Activated T-helper 17 cell treated with anti-CD3 and anti-CD28 coated beads, Interleukin-2, amount 50 U/mL, for 72 hours (primary cell): ENCODE data around the gene OR1K1. TPM values are rescaled to one million over a fixed set of nuclear protein-coding genes. Genes with fewer than 3 reads are reported as not detected.
A peak's percentile ranks its signal among the peaks of the same experiment; 100 is the strongest.
"Not testable (repeated sequence)": the region's sequence is repeated elsewhere in the genome, so short reads cannot be mapped to it uniquely, and the experiment has no call there.

Experiments
- ATAC-seq: fragments of 150-1000 bp; cut with Tn5 transposase; replicated peaks from 2 replicates; pipeline ENCODE4 v1.10.0; 2021; ENCODE audit warnings: mild to moderate bottlenecking, moderate library complexity
- H3K27ac Mint-ChIP-seq: one replicate; pipeline ENCODE4 v1.8.0; 2022; ENCODE audit warnings: mixed read lengths
- H3K27me3 Mint-ChIP-seq: one replicate; pipeline ENCODE4 v1.8.0; 2022; ENCODE audit warnings: mixed read lengths
- H3K36me3 Mint-ChIP-seq: one replicate; pipeline ENCODE4 v1.8.0; 2022; ENCODE audit warnings: low read depth, mild to moderate bottlenecking, mixed read lengths
- H3K4me1 Mint-ChIP-seq: one replicate; pipeline ENCODE4 v1.8.0; 2022; ENCODE audit warnings: mixed read lengths
- H3K4me3 Mint-ChIP-seq: one replicate; pipeline ENCODE4 v1.8.0; 2022; ENCODE audit warnings: mild to moderate bottlenecking, mixed read lengths
- H3K9me3 Mint-ChIP-seq: one replicate; pipeline ENCODE4 v1.8.0; 2022; ENCODE audit warnings: mixed read lengths
- total RNA-seq, 2 donors: library from RNA; stranded (reverse); gene quantifications; one replicate each; pipeline ENCODE4 v1.2.3, GENCODE V29; 2022

Gene OR1K1
- total RNA-seq, 2 donors from 2014 or later, result not detected

DNA sequence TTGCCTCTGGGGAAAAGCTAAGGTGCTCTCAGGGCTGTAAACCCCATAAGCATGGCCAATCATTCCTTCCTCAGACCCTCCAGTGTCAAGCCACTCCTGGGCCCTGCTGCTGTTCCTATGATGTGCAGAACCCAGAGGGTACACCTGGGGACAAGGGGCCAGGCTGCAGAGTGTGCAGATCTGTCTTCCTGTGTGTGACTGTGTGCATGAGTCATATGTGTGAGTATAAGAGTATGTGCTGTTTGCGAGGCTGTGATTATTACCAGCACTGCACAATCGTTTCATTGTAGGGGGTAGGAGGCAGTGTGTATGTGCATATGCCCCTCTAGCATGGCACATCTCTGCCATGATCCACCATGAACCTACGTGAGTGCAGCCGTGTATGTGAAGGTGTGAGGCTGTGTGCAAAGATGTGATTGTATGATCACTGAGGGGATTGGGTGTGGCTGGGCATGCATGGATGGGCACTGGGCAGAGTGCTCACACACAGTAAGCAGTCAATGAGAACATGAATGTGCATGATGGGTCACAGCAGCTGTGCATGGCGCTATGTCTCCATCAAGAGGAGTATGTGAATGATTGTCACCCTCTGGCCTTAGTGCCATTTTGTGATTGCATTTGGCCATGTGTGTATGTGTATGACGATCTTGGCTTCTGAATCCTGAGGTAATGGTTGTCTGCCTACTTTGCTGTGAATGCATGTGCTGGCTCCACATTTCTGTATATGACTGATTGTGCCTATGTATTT lies 2.4 kb upstream of the OR1K1 start:
- Mint-ChIP-seq H3K27me3 (peaks cover 3% of the 10 kb centered on the region), H3K9me3 (no peaks in the 10 kb centered on the region), H3K27ac (no peak overlapping the region), H3K4me3 (no peak overlapping the region), H3K4me1 (no peaks in the 10 kb centered on the region), H3K36me3 (no peaks in the 10 kb centered on the region)
- ATAC-seq, result peak; percentile 67

DNA sequence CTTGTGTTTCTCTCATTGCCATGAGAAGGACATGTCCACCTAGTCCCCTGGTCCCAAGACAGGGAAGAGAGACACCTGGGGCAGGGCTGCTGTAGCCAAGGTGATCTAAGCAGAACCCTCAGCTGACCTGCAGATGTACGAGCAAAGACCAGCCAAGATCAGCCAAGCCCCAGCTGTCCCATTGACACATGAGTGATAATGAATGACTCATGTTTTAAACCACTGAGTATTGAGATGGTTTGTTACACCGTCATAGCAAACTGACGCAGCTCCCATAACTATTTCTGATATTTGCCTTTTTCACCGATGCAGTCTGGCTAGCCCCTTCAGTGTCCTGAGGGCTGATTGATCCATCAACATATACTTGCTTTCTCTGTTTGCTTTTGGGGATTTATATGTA lies 6.7 kb downstream of the OR1K1 start:
- Mint-ChIP-seq H3K27ac (peak overlapping the region; percentile 98), H3K9me3 (peaks cover 7% of the 10 kb centered on the region), H3K4me1 (peaks cover 21% of the 10 kb centered on the region), H3K4me3 (peak overlapping the region; percentile 70), H3K36me3 (peaks cover 12% of the 10 kb centered on the region), H3K27me3 (no peaks in the 10 kb centered on the region)
- peak; percentile 62 for ATAC-seq

DNA sequence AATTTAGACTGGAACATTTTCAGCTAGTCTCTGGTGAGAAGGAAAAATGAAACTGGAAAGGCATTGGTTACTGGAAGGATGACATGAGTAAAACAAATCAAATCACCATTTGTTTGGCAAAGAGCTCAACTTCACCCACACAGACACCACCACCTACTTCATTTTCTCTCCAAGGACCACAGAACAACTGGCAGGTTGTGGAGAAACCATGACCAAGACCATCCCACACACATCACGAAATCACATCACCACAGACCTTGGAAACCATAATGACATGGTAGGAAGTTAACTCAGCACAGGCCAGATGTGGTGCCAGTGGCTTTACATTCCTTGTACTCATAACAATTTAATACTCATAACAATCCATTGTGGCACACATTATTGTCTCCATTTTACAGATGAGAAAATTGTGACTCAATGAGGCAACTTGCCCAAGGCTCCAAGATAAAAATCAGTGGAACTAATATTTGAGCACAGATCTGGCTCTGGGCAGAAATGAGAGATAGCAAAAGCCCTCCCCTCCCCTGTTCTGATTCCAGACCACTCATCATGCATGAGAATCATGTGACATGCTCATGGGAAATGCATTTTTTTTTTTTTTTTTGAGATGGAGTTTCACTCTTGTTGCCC lies 7.5 kb downstream of the OR1K1 start:
- H3K36me3 Mint-ChIP-seq, result peaks cover 12% of the 10 kb centered on the region
- H3K4me1 Mint-ChIP-seq, result peaks cover 21% of the 10 kb centered on the region
- peaks cover 7% of the 10 kb centered on the region for H3K9me3 Mint-ChIP-seq
- H3K27me3 Mint-ChIP-seq, result no peaks in the 10 kb centered on the region
- peak; percentile 83 for ATAC-seq
- H3K27ac Mint-ChIP-seq, result peak overlapping the region; percentile 98
- peak overlapping the region; percentile 70 for H3K4me3 Mint-ChIP-seq

DNA sequence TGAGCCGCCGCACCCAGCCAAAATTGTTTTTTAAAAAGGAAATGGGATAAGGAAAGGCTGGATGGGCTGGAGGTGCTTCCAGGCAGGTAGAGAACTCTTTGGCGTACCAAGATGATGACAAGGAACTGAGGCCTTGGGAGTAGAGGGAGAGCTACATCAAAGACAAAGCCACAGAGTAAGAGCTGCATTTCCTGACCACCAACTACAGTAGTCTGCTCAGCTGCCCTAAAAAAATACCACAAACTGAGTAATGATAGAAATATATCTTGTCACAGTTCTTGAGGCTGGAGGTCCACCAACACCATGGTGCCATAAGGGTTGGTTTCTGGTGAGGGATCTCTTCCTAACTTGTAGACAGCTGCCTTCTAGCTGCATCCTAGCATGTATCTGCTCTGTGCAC lies 8.2 kb downstream of the OR1K1 start:
- Mint-ChIP-seq H3K27me3 (no peaks in the 10 kb centered on the region), H3K4me1 (peaks cover 21% of the 10 kb centered on the region), H3K36me3 (peaks cover 12% of the 10 kb centered on the region), H3K9me3 (peaks cover 7% of the 10 kb centered on the region), H3K27ac (peak overlapping the region; percentile 98), H3K4me3 (peak overlapping the region; percentile 70)
- ATAC-seq, result peak; percentile 36

DNA sequence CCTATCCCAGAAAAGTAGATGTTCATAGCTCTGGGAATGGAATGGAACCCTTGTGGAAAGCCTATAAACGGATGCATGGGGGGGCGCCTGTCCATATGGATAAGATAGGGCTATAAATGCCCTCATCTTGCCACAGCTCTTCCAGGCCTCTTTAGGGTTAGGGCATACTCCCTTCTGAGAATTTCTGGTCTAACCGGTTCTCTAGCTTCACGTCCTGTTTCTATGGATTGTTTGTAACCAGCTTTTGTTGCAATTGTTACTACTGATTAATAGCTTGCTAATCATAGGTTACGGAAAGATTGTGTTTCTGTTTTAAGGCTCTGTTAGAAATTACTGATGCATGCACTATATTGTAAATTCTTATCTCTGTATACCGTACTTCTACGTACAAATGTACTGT lies 9.3 kb downstream of the OR1K1 start:
- not testable (repeated sequence) for H3K27me3 Mint-ChIP-seq, H3K4me3 Mint-ChIP-seq, H3K9me3 Mint-ChIP-seq, H3K27ac Mint-ChIP-seq, ATAC-seq
- H3K36me3 Mint-ChIP-seq, result peaks cover 12% of the 10 kb centered on the region
- peaks cover 21% of the 10 kb centered on the region for H3K4me1 Mint-ChIP-seq

GRCh38 chr9:122810306-122810946 lies 10.5 kb downstream of the OR1K1 start:
- Mint-ChIP-seq H3K36me3 (peaks cover 21% of the 10 kb centered on the region), H3K9me3 (peaks cover 7% of the 10 kb centered on the region), H3K27ac (no peak overlapping the region), H3K4me1 (peaks cover 22% of the 10 kb centered on the region), H3K4me3 (no peak overlapping the region), H3K27me3 (no peaks in the 10 kb centered on the region)
- ATAC-seq, result peak; percentile 20

DNA sequence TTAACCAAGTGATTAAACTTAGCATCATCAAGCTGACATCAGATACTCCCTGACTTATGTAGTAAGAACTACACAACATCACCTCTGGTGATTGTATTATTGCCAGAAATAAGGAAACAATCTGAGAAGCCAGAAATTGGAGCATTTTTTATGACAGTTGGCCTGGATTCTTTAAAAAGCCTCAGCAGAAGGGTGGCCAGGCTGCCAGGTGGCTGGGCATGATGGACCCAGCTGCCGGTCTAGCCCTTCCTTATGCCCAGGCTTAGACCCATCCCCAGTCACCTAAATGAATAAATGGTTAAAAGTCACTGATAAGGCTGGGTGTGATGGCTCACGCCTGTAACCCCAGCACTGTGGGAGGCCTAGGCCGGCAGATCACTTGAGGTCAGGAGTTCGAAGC lies 12.8 kb downstream of the OR1K1 start:
- H3K4me1 Mint-ChIP-seq, result peaks cover 15% of the 10 kb centered on the region
- H3K27me3 Mint-ChIP-seq, result no peaks in the 10 kb centered on the region

DNA sequence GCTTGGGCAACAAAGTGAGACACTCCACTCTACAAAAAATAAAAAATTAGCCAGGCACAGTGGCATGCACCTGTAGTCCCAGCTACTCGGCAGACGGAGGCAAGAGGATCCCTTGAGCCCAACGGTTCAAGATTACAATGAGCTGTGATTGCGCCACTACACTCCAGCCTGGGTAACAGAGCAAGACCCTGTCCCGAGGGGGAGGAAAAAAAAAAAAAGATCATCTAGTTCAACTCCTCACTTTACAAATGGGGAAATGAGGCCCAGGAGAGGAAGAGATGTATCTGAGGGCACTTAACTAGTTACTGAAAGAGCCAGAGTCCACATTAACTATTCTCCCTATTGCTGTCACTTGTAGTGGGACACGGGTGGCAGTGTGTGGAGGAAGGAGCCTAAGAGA lies 14.6 kb downstream of the OR1K1 start:
- Mint-ChIP-seq H3K27me3 (no peaks in the 10 kb centered on the region), H3K4me3 (no peak overlapping the region), H3K36me3 (peaks cover 36% of the 10 kb centered on the region), H3K27ac (peak overlapping the region; percentile 92), H3K9me3 (no peaks in the 10 kb centered on the region), H3K4me1 (peaks cover 11% of the 10 kb centered on the region)
- ATAC-seq, result no peak

More for the DNA sequence above, 12.8 kb downstream of the OR1K1 start:
- Mint-ChIP-seq H3K9me3 (no peaks in the 10 kb centered on the region), H3K36me3 (peaks cover 23% of the 10 kb centered on the region), H3K4me3 (no peak overlapping the region), H3K27ac (no peak overlapping the region)
- ATAC-seq, result no peak

- peak; percentile 51 for ATAC-seq
- Mint-ChIP-seq H3K27ac (peak overlapping the region; percentile 92), H3K4me3 (peak overlapping the region; percentile 82)
Measured at GRCh38 chr9:122815544-122815943, 15.6 kb downstream of the OR1K1 start.

GRCh38 chr9:122816163-122816867 lies 16.4 kb downstream of the OR1K1 start:
- ATAC-seq, result peak; percentile 81
- Mint-ChIP-seq H3K27ac (peak overlapping the region; percentile 92), H3K36me3 (peaks cover 53% of the 10 kb centered on the region), H3K4me1 (peaks cover 20% of the 10 kb centered on the region), H3K4me3 (peak overlapping the region; percentile 82), H3K9me3 (no peaks in the 10 kb centered on the region), H3K27me3 (no peaks in the 10 kb centered on the region)

More at GRCh38 chr9:122815544-122815943, 15.6 kb downstream of the OR1K1 start:
- Mint-ChIP-seq H3K4me1 (peaks cover 20% of the 10 kb centered on the region), H3K9me3 (no peaks in the 10 kb centered on the region), H3K27me3 (no peaks in the 10 kb centered on the region), H3K36me3 (peaks cover 46% of the 10 kb centered on the region)

DNA sequence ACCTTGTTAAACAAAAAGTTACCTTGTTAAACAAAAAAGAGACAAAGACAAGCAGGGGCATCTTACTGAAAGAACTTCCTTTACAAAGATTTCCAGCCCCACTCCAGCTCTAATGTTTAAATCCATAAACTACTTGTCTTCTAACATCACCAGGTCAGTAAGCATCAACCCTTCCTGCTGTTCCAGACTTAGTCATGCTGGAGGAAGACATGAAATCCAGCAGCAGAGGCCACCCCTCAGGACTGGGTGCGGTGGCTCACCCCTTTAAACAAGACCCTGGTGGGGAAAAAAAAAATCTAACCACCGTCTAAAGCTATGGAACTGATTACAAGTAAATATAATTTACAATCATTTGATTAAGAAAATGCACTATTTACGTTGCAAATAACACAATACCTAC lies 19.4 kb downstream of the OR1K1 start:
- H3K27ac Mint-ChIP-seq, result no peak overlapping the region
- no peak for ATAC-seq
- peaks cover 83% of the 10 kb centered on the region for H3K36me3 Mint-ChIP-seq
- no peaks in the 10 kb centered on the region for H3K9me3 Mint-ChIP-seq
- H3K27me3 Mint-ChIP-seq, result no peaks in the 10 kb centered on the region
- peaks cover 20% of the 10 kb centered on the region for H3K4me1 Mint-ChIP-seq
- no peak overlapping the region for H3K4me3 Mint-ChIP-seq

DNA sequence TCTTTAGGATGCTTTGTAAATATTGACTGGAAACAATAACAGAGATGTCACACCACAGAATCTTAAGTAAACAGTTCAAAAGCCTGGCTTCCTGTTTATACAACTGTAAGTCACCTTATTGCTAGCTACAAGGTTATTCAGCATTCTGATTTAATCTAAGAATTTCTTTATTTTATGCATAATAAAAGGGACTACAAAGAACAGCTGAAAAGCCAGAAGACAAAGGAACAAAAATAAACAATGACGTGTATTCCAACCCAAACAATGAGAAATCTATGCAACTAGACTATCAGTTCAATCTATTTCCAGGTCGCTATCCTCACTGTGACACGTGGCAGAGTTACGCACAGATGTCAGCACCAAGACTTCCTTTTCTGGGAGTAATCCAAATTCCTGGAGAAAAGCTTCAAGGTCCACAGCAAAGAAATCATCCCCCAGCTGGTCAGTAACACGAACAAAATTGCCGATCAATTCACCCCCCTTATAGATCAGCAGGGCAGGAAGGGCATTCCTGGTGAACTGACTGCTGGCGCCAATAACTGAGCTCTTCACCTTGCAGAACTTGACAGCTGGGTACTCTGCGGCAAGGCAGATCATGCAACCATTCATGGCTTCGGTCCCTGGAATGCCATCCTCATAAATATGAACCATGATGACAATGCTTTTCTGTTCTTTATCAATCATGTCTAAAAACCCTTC lies 20.0 kb downstream of the OR1K1 start:
- Mint-ChIP-seq H3K36me3 (peaks cover 84% of the 10 kb centered on the region), H3K27me3 (no peaks in the 10 kb centered on the region), H3K9me3 (no peaks in the 10 kb centered on the region), H3K4me1 (peaks cover 20% of the 10 kb centered on the region), H3K27ac (no peak overlapping the region), H3K4me3 (no peak overlapping the region)
- ATAC-seq, result no peak

- Mint-ChIP-seq H3K4me3 (no peak overlapping the region), H3K4me1 (peaks cover 17% of the 10 kb centered on the region), H3K27ac (no peak overlapping the region), H3K27me3 (no peaks in the 10 kb centered on the region), H3K36me3 (peaks cover 85% of the 10 kb centered on the region), H3K9me3 (no peaks in the 10 kb centered on the region)
- ATAC-seq, result no peak
Measured at GRCh38 chr9:122820490-122820845, 20.5 kb downstream of the OR1K1 start.
